Fibroblast of gingiva (primary cell): ENCODE results near the gene MALRD1.

Source experiments
- DNase-seq: peaks from one replicate; pipeline ENCODE4 v3.0.0-alpha.2; 2011; ENCODE audit warnings: low read depth

The MALRD1 gene

DNA sequence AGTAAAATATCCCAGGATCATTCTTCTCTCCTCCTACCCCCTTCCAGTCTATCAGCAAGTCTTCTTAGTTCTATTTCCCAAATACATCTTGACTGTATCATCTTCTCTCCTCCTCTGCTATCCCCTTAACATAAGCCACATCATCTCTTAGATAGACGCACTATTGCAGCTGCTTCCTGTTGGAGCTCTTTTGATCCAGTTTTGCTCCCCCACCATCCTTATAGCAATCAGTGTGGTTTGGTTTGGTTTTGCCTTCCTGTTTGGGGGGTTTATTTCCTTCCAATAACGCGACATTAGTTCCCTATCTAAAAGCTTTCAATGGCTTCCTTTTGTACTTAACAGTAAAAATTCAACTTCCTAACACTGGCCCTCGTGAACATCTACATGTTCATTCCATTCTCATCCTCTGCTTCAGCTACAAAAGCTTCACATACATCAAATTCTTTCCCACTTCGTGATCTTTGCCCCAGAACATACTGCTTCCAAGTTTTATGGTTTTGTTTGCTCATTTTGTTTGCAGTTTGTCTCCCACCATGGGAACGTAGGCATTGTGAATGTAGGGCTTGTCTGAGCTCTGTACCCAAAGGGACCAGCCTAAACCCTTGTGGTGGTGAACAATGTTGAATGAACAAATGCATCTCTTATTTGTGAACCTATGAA lies 734.0 kb downstream of the MALRD1 start:
- no peak for DNase-seq

DNA sequence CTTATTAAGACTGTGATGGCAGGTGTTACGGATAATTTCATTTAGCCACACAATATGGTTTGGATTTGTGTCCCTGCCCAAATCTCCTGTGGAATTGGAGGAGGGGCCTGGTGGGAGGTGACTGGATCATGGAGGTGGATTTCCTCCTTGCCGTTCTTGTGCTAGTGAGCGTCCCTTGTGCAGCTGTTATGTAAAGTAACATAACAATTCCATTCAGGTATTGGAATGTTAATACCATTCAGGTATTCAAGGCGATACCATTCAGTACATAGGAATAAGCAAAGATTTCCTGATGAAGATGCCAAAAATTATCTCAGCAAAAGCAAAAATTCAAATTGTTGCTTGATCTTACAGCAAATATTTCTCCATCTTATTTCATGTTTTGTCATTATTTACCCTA lies 735.1 kb downstream of the MALRD1 start:
- no peak for DNase-seq
